RWPE1 (cell line): Measurements from ENCODE around the gene ANKRD44.

Source experiments
- CTCF ChIA-PET: fragments of 350-600 bp; sonication (Branson Sonifier 250); formaldehyde crosslinking; extraction: SDS; loops from one replicate; lab custom pipeline; 2021; lab: Yijun Ruan, JAX
- POLR2A ChIA-PET: fragments of 400-600 bp; formaldehyde crosslinking; extraction: SDS; loops from one replicate; lab custom pipeline; 2020; ENCODE audit warnings: antibody characterized with exemption; ENCODE audit not compliant: low non-redundant PET; lab: Yijun Ruan, JAX
- DNase-seq: peaks from one replicate; pipeline ENCODE4 v3.0.0; 2012; ENCODE audit warnings: low spot score
- H3K27ac ChIP-seq: fragments of 450-650 bp; 2 replicates; pipeline ENCODE4 v1.5.1; 2017
- CTCF ChIP-seq: fragments of 450-650 bp; conservative IDR thresholded peaks from 2 replicates; pipeline ENCODE4 v1.5.1; 2017; ENCODE audit warnings: low read depth, mild to moderate bottlenecking

ANKRD44 gene

DNA sequence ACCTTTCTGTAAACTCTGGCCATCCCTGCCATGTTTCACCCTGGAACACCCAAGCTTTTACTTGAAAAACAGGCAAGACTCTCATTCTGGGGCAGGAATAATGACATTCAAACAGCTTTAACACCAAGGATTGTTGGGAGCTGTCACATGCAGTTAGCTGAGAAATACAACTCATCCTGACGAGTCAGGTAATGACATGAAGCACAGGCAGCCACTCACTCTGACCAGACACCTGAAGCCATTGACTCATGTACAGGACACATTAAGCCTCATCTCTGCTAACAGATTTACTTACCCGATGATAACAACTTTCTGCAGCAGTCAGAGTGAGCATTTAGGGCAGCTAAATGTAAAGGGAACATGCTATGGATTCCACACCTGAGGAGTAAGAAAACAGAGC, 220.9 kb downstream of the ANKRD44 start:
- no peak for TF ChIP-seq CTCF
- DNase-seq, result no peak
- H3K27ac ChIP-seq, result no peak overlapping the region
- ChIA-PET POLR2A (no interaction called here), CTCF (interaction anchor here (0.7 kb wide), 1 partner anchor 78 kb away, joined by 5 read pairs; no protein-coding TSS in a partner anchor)

DNA sequence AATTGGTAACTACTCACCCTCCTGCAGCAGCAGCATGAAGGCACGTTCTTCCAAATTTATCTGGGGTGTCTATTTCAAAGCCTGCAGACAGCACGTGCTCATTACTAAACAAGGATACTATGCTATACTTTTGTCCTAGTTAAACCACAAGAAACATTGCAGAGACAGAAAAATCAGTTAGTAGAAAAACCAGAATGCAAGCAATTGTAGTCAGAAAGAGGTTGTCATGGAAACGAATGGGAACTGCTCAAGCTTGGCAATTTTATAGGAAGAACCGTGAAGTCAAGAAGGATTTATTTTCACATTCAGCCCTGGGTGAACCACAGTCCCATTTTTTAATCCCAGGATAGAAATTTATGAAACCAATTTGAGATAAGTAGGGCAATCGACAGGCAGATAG, 221.9 kb downstream of the ANKRD44 start:
- H3K27ac ChIP-seq, result no peak overlapping the region
- no peak for TF ChIP-seq CTCF
- POLR2A ChIA-PET, result no interaction called here
- CTCF ChIA-PET, result no interaction called here
- no peak for DNase-seq

DNA sequence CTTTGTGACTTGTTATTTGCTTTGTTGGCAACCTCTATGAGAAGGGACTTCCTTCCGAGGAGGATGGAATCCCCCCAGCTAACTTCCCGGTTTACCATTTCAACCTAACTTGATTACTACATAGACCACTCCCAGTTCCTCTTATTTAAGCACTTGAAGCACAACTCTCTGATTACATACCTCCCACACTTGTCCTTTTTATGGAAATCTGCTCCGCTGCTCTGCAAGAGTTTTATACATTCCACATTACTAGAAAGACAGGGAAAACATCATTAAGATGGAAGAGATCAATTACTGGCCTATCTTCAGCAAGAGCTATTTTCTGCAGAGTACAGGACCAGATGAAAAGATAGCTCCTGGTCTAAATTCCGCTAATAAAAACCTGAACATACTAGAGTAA, 224.1 kb downstream of the ANKRD44 start:
- ChIA-PET POLR2A (no interaction called here), CTCF (no interaction called here)
- no peak overlapping the region for H3K27ac ChIP-seq
- no peak for TF ChIP-seq CTCF
- no peak for DNase-seq

DNA sequence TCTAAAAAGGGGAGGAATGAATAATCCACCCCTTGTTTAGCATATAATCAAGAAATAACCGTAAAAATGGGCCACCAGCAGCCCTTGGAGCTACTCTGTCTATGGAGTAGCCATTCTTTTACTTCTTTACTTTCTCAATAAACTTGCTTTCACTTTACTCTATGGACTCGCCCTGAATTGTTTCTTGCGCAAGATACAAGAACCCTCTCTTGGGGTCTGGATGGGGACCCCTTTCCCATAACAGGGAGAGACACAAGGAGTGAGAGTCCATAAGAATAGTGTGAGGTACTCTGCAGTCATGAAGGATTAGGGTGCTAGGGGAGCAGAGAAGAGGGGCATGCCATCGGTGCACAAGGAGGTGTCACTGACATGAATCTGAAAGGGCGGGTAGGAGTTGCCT, 224.9 kb downstream of the ANKRD44 start:
- H3K27ac ChIP-seq, result no peak overlapping the region
- DNase-seq, result no peak
- TF ChIP-seq CTCF, result no peak
- ChIA-PET CTCF (interaction anchor here (0.7 kb wide), 1 partner anchor 12 kb away, joined by 4 read pairs; no protein-coding TSS in a partner anchor), POLR2A (no interaction called here)

GRCh38 chr2:197081294-197081693, 229.3 kb downstream of the ANKRD44 start:
- ChIA-PET POLR2A (no interaction called here), CTCF (no interaction called here)
- no peak for TF ChIP-seq CTCF
- no peak for DNase-seq
- H3K27ac ChIP-seq, result no peak overlapping the region

- CTCF ChIA-PET, result interaction anchor here (0.6 kb wide), 1 partner anchor 237 kb away, joined by 3 read pairs; no protein-coding TSS in a partner anchor
- TF ChIP-seq CTCF, result no peak
- H3K27ac ChIP-seq, result no peak overlapping the region
- POLR2A ChIA-PET, result no interaction called here
- no peak for DNase-seq
These were observed 229.9 kb downstream of the ANKRD44 start for GRCh38 chr2:197080578-197081216.
